Glutamatergic neuron (in vitro differentiated cells): ENCODE measurements around the gene CCL11. TPM values are rescaled to one million over a fixed set of nuclear protein-coding genes. Genes with fewer than 3 reads are reported as not detected.

ENCODE experiments used
- DNase-seq: peaks from one replicate; pipeline ENCODE4 v3.0.0; 2022
- H3K27ac Mint-ChIP-seq: one replicate; pipeline ENCODE4 v1.8.0; 2020; ENCODE audit warnings: mild to moderate bottlenecking, mixed read lengths, inconsistent platforms; ENCODE audit not compliant: unreplicated experiment
- H3K27me3 Mint-ChIP-seq: one replicate; pipeline ENCODE4 v1.8.0; 2020; ENCODE audit warnings: mild to moderate bottlenecking, moderate library complexity, mixed read lengths, inconsistent platforms; ENCODE audit not compliant: unreplicated experiment
- H3K36me3 Mint-ChIP-seq: one replicate; pipeline ENCODE4 v1.8.0; 2020; ENCODE audit warnings: mild to moderate bottlenecking, mixed read lengths, inconsistent platforms; ENCODE audit not compliant: unreplicated experiment
- H3K4me1 Mint-ChIP-seq: one replicate; pipeline ENCODE4 v1.8.0; 2020; ENCODE audit warnings: mild to moderate bottlenecking, low read depth, mixed read lengths, inconsistent platforms; ENCODE audit not compliant: unreplicated experiment
- H3K4me3 Mint-ChIP-seq: one replicate; pipeline ENCODE4 v1.8.0; 2020; ENCODE audit warnings: mild to moderate bottlenecking, mixed read lengths, inconsistent platforms; ENCODE audit not compliant: unreplicated experiment
- H3K9me3 Mint-ChIP-seq: one replicate; pipeline ENCODE4 v1.8.0; 2020; ENCODE audit warnings: mild to moderate bottlenecking, moderate library complexity, mixed read lengths, inconsistent platforms; ENCODE audit not compliant: unreplicated experiment
- total RNA-seq: library from RNA; stranded (reverse); fragmentation: NEBNext Ultra II Directional; extraction: Animal tissue kit (Norgen Biotek cat#: 25700); gene quantifications from one replicate; pipeline ENCODE4 v1.2.1, GENCODE V29; 2021; ENCODE audit not compliant: unreplicated experiment
- TF ChIP-seq, protein P1 (sequence below): fragments of 200-600 bp; sonication (generic); IDR thresholded peaks from one replicate; pipeline ENCODE4 v1.5.0; 2021; ENCODE audit not compliant: partially characterized antibody, unreplicated experiment

CCL11 gene
- total RNA-seq, 1 donor from 2014 or later = not detected

- no peak for DNase-seq
- Mint-ChIP-seq H3K4me3 (no peak overlapping the region), H3K27me3 (no peaks in the 10 kb centered on the region), H3K36me3 (no peaks in the 10 kb centered on the region), H3K4me1 (no peaks in the 10 kb centered on the region), H3K27ac (no peak overlapping the region), H3K9me3 (no peaks in the 10 kb centered on the region)
- TF ChIP-seq, protein P1, sequence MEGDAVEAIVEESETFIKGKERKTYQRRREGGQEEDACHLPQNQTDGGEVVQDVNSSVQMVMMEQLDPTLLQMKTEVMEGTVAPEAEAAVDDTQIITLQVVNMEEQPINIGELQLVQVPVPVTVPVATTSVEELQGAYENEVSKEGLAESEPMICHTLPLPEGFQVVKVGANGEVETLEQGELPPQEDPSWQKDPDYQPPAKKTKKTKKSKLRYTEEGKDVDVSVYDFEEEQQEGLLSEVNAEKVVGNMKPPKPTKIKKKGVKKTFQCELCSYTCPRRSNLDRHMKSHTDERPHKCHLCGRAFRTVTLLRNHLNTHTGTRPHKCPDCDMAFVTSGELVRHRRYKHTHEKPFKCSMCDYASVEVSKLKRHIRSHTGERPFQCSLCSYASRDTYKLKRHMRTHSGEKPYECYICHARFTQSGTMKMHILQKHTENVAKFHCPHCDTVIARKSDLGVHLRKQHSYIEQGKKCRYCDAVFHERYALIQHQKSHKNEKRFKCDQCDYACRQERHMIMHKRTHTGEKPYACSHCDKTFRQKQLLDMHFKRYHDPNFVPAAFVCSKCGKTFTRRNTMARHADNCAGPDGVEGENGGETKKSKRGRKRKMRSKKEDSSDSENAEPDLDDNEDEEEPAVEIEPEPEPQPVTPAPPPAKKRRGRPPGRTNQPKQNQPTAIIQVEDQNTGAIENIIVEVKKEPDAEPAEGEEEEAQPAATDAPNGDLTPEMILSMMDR = no peak
Measured at GRCh38 chr17:34249061-34249460, 36.5 kb upstream of the CCL11 start.

DNA sequence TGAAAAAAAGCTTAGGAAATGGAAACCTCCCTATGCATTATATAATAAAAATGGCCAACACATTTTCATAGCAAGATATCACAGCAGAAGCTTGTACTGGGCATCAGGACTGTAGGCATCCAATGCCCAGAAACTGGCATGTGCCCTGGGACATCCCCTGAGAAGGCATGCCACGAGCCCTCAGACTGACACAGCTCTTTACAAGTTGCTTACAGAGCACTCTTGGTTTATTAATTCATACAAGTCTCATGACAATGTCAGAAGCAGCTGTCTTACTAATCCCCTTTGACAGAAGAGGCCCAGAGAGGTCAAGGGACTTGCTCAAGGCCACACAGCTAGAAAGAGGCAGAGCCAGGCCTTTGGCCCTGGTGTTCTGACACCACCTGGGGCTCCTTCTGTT lies 36.1 kb upstream of the CCL11 start:
- Mint-ChIP-seq H3K27me3 (no peaks in the 10 kb centered on the region), H3K4me3 (no peak overlapping the region), H3K4me1 (no peaks in the 10 kb centered on the region), H3K27ac (no peak overlapping the region), H3K36me3 (no peaks in the 10 kb centered on the region), H3K9me3 (no peaks in the 10 kb centered on the region)
- TF ChIP-seq, protein P1 = no peak
- DNase-seq = no peak

DNA sequence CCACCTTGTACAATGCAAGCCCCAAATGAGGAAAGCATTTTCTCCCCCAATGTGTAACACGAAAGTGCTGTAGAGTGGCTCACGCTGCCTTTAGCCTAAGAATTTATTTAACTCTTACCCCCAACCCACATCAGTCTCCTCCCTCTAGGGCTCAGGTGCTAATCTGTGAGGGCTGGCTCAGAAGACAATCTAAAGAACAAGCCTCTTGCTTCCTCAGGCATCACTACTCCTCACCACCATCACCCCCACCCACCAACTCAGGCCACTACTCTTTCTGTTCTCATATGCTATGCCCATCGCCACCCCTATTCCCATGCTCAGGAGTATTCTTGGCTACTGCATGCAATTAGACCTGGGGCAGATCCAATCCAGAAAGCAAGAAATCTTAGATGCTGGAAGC lies 34.4 kb upstream of the CCL11 start:
- TF ChIP-seq, protein P1 = no peak
- H3K4me3 Mint-ChIP-seq = no peak overlapping the region
- no peaks in the 10 kb centered on the region for H3K9me3 Mint-ChIP-seq
- H3K27ac Mint-ChIP-seq = no peak overlapping the region
- no peaks in the 10 kb centered on the region for H3K27me3 Mint-ChIP-seq
- no peaks in the 10 kb centered on the region for H3K36me3 Mint-ChIP-seq
- DNase-seq = no peak
- peaks cover 7% of the 10 kb centered on the region for H3K4me1 Mint-ChIP-seq

DNA sequence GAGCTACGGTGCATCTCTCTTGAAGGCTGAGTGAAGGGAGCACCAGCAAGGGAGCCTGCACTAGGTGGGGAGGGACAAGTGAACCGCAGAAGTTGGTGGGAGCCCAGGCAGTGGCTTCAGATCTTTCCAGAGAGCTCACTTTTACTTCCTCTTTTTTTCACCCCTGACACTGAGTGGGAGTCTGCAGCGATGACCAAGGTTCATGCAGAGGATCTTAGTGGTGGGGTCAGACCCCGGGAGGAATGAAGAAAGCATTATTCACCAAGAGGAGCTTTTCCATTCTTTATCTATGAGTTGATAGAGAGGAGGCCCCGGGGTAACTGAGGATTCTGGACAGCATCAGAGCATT lies 33.5 kb upstream of the CCL11 start:
- TF ChIP-seq, protein P1 = no peak
- Mint-ChIP-seq H3K9me3 (no peaks in the 10 kb centered on the region), H3K27me3 (peaks cover 2% of the 10 kb centered on the region), H3K4me3 (no peak overlapping the region), H3K4me1 (peaks cover 7% of the 10 kb centered on the region), H3K27ac (no peak overlapping the region), H3K36me3 (no peaks in the 10 kb centered on the region)
- no peak for DNase-seq

- no peak overlapping the region for H3K27ac Mint-ChIP-seq
- H3K4me3 Mint-ChIP-seq = no peak overlapping the region
- TF ChIP-seq, protein P1 = no peak
- H3K27me3 Mint-ChIP-seq = peaks cover 2% of the 10 kb centered on the region
- DNase-seq = no peak
- H3K4me1 Mint-ChIP-seq = peaks cover 7% of the 10 kb centered on the region
- H3K9me3 Mint-ChIP-seq = no peaks in the 10 kb centered on the region
- no peaks in the 10 kb centered on the region for H3K36me3 Mint-ChIP-seq
Measured at GRCh38 chr17:34252444-34253138, 33.0 kb upstream of the CCL11 start.
